TTC549 (cell line): ENCODE measurements around the gene SESN2.
"Not testable (repeated sequence)": the region's sequence is repeated elsewhere in the genome, so short reads cannot be mapped to it uniquely, and the experiment has no call there.

Experiments
- FAIRE-seq: peaks from 2 replicates; lab custom pipeline; 2012; peaks lifted over from hg19 to GRCh38; lab: Jason Lieb, UNC

Gene SESN2

DNA sequence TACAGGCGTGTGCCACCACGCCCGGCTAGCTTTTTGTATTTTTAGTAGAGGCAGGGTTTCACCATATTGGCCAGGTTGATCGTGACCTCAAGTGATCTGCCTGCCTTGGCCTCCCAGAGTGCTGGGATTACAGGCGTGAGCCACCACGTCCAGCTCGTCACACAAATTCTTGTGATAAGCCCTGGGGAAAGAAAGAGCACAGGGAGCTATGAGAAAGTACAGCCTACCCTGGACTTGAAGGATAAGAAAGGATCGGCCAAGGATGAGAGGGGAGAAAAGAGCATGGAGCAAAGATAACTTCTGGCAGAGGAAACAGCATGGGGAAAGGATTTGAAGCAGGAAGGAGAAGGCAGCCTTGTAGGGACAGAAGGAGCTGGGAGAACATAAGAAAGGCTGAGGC, 29.2 kb downstream of the SESN2 start:
- FAIRE-seq: no peak

DNA sequence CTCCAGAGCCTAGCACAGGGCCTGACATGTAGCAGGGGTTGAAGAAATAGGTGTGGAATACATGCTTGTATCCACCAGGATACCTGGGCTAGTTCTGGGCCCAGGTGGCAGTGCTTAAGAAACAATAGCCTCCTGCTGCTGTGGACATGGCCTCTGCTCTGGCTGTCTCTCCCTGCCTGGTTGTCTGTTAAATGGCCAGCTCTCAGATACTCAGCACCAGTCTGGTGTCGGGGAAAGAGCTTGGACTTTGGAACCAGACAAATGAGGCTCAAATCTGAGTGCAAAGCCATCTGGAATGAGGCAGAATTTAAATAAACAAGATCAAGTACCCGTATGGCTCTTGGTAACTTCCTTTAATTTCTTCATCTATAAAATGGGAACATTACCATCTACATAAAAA, 31.5 kb downstream of the SESN2 start:
- no peak for FAIRE-seq

DNA sequence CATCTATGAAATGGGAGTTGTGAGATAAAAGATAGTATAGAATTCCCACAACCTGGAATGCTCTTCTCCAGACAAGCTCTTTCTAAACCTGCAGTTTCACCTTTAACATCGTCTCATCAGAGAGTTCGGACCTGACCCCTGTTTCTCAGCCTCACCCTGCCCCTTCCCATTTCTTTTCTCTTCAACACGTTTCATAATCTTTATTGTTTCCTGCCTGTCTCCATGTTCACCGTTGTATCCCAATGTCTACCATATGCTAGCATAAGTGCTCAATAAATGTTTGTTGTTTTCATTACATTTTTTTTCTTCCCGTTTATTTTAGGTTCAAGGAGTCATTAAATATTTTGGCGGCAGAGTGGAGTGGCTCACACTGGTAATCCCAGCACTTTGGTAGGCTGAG, 32.4 kb downstream of the SESN2 start:
- FAIRE-seq: no peak

DNA sequence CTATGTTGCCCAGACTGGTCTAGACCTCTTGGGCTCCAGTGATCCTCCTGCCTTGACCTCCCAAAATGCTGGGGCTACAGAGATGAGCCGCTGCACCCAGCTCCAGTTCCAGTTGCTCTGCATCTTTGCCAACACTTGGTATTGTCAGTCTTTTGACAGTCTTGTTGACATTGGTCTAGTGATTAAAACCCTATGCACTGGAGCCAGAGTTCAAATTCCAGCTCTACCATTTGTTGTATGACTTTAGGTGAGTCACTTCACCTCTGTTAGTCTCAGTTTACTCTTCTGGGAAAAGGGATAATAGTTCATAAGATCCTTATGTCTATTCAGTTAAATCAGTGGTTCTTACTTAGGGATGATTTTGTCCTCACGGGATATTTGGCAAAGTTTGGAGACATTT, 36.6 kb downstream of the SESN2 start:
- FAIRE-seq: no peak

DNA sequence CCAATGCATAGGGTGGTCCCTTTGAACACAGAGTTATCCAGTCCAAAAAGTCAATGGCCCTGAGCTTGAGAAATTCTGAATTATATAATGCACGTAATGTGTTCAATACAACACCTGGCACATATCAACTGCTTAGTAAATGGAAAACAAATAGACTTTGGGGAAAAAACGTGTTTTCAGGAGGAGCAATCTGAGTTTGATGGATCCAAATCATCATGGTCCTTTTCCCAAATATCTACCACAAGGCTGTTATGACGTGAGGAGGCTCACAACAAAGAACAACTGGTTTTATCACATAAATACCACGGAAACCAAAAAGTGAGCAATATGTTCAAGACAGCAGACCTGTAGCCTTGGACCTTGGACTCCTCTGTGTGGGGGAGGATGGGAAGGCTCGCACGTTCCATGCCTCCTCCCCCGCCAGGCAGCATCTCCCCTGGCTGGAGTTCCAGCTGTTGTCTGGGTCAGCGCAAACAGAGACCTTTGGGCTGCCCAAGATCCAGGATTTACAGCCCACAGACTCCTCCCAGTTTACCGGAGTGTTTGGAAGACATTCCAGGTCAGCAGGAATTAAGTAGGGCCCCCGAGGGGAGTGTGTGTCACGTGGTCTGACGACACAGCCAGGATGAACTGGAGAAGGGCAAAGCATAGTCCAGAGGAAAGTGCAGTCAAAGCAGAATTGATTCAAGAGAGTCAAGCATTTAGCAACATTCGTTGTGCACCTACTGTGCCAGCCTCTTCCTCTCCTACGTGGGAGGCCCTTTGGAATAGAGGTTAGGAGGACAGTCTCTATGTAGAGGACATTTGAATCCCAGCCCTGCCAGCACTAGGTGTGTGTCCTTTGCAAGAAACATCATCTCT, 37.3 kb downstream of the SESN2 start:
- no peak for FAIRE-seq

DNA sequence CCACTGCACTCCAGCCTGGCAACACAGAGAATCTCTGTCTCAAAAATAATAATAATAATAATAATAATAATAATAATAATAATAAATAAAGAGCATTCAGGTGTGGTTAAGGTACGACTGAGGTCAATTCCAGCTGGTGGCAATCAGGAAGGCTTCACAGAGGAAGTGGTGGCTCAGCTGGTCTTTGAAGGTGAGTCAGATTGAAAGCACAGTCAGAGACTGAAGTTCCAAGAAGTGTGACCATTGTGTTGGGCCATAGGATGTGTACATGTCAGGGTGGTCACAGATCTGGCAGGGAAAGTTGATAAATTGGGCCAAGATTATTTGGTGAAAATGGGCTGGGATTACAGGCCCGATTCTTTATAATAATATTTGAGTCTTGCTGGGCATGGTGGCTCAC, 38.5 kb downstream of the SESN2 start:
- FAIRE-seq: no peak

DNA sequence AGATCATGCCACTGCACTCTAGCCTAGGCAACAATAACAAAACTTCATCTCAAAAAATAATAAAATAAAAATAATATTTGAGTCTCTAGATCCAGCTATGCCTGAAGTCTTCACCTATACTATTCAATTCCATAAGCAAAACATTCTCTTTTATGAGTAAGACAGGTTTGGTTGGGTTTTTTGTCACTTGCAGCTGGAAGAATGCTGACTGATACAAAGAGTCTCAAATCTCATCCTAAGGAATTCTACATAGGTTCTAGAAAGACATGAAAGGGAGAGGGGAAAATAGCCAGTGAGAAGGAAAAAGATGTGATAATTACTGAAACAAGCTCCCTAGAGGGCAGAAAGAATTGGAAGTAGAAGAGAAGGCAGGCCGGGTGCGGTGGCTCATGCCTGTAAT, 39.1 kb downstream of the SESN2 start:
- no peak for FAIRE-seq

DNA sequence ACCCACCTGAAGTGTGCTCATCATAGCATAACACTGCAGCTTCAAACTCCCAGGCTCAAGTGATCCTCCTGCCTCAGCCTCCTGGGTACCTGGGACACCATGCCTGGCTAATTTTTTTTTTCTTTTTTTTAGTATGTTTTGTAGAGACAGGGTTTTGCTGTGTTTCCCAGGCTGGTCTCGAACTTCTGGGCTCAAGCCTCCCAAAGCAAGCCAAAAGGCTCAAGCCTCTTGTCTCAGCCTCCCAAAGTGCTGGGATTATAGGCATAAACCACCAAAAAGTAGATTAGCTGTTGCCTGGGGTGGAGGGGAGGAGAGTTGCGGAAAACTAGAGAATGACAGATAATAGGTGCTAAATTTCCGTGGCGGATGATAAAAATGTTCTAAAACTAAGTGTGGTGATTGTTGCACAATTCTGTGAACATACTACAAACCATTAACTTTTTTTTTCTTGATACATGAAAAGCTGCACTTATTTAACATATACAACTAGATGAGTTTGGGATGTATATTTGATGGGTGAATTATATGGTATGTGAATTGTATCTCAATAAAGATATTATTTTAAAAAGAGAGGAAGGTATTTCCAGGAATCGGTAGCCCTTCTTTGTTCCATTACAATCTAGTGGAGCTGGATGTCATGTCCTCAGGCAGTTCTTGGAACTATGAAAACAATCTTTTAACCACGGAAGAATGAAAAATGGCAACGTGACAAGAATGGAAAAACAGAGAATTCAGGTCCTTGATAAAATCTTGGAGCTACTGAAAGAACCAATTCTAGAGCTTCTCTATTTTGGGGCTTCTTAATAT, 42.3 kb downstream of the SESN2 start:
- FAIRE-seq: no peak

DNA sequence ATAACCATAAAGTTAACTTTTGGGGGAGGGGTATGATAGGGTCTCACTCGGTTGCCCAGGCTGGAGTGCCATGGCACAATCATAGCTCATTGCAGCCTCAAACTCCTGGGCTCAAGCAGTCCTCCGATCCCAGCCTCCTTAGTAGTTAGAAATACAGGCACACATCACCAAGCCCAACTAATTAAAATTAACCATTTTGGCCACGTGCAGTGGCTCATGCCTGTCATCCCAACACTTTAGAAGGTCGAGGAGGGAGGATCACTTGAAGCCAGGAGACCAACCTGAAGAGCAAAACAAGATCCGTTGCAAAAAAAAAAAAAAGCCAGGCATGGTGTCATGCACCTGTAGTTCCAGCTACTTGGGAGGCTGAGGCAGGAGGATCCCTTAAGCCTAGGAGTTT, 42.9 kb downstream of the SESN2 start:
- no peak for FAIRE-seq

DNA sequence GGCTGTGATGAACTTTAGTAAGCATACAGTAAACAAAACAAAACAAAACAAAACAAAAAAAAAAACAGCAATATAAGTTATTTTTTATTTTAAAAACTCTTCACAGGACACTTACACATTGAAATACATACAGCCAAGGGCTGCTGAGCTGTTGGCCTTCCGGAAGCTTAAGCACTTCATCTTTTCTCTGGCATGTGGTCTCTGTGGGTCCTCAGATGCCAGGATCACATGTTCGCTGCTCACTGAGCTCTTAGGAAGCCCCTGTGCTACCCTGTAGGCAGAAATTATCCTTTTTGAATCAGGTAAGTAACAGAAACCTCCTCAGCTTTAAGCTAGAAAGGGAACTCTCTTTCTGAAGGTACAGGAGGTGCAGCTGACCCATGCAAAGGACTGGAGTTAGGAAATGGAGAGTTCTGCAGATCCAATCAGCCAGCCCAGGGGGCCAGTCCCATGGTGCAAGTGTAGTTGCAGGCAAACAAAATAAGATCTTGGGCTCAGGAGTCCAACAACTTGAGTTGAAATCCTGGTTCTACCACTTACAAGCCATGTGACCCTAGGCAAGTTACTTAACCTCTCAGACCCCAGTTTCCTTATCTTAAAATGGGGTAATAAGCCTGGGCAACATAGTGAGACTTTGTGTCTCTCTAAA, 47.1 kb downstream of the SESN2 start:
- FAIRE-seq: no peak

DNA sequence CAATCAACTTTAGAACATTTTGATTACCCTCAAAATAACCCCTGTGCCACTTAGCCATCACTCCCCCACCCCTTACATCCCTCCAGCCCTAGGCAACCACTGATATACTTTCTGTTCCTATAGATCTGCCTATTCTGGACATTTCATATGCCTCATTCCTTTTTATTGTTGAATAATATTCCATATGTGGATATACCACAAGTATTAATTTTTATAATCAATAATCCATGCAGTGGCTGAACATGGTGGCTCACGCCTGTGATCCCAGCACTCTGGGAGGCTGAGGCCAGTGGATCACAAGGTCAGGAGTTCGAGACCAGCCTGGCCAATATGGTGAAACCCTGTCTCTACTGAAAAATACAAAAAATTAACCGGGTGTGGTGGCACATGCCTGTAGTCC, 49.4 kb downstream of the SESN2 start:
- no peak for FAIRE-seq

DNA sequence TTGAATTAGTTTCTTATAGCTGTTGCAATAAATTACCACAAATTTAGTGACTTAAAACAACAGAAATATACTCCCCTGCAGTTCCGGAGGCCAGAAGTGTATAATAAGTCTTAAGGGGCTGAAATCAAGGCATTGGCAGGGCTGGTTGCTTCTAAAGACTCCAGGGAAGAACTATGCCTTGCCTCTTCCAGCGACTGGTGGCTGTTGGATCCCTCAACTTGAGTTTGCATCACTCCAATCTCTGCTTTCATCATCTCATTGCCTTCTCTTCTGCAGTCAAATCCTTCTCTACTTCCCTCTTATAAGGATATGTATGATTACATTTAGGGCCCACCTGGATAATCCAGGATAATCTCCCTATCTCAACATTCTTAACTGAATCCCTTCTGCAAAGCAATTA, 50.4 kb downstream of the SESN2 start:
- no peak for FAIRE-seq

DNA sequence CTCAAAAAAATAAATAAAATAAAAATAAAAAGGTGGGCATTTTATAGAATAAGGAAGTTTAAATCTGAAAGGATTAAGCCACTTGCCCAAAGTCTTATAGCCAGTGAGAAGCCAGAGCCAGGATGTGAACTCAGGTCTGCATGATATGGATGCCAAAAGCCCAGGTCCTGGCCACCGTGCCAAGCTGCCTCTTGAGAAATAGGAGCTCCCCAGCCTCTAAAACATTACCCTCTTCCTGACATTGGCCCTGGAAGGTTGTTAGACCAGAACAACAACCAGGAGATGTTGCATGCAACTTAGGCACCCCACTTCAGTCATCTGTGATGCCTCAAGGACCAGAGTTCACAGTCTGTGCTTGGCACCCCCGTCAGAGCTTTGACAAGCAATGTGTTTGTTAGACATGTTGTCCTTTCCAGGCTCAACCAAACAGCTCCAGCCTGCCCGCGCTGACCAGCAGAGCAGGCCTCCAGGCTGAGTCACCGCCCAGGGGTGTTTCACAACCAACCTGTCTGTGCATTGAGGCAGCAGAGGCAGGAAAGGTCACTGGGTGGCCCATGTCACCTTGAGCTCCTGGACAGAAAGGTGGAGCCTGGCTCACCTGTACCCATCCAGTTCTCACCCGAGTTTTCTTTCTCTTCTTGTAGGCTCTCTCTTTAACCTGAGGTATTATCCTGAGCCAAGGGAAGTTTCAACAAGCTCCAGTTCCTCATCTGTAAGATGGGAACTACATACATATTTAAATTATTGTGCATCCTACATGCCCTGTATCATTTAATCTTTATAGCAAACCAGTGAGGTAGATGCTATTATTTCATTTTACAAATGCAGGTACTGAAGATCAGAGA, 54.6 kb downstream of the SESN2 start:
- FAIRE-seq: no peak

DNA sequence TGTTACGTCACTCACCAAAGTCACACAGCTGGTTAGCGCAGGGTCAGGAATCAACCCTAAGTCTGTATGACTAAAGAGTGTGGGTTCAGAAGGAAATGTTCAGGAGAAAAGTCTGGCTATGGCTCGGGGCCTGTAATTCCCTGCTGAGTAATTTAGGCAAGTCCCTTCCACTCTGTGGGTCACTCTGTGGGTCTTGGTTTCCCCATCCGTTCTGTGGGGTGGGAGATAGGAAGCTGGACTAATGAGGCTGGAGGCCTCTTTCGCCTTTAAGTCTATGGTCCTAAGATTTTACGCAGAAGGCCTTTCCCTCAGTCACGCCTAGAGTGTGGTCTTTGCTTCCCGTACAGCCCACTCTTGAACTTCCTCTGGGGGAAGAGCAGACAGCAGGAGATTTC, 55.2 kb downstream of the SESN2 start:
- FAIRE-seq: no peak

DNA sequence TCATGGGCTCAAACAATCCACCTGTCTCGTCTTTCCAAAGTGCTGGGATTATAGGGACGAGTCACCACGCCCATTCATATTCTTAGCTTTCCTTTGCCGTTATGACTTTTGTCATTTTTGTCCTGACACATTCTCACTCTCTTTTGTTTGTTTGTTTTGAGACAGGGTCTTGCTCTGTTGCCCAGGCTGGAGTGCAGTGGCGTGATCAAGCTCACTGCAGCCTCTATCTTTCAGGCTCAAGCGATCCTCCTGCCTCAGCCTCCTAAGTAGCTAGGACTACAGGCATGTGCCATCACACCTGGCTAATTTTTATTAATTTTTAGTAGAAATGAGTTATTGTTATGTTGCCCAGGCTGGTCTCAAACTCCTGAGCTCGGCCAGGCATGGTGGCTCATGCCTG, 57.7 kb downstream of the SESN2 start:
- FAIRE-seq: no peak

DNA sequence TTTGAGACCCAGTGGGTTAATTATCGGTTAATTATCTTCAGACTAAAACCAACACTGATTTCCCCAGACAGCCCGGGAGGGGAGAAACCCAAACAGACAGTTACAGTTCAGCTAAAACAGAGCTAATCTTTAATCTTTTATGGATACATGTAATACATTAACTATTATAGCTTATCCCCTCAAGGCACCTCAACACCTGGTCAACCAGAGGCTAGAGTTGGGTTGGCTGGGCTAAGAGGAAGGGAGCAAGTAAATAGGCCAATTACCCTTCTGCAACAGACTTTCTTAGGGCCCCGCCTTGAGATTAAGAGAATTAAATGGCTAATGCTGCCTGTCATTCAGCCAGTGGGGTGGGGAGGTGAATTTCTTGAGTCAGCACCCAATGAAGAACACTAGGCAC, 62.9 kb downstream of the SESN2 start:
- no peak for FAIRE-seq

DNA sequence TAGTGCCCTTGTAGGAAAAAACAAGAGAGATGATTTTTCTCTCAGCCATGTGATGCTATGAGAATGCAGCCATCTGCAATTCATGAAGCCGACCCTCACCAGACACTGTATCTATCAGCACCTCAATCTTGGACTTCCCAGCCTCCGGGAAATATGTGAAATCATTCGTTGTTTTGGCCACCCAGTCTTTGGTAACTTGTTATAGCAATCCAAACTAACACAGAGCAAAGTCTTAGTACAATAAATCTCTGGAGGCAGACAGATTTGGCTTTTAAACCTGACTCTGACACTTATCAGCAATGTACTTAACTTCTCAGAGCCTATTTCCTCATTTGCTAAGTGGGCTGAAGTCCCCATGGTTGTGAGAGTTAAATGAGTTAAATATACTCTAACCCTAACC, 64.4 kb downstream of the SESN2 start:
- no peak for FAIRE-seq

DNA sequence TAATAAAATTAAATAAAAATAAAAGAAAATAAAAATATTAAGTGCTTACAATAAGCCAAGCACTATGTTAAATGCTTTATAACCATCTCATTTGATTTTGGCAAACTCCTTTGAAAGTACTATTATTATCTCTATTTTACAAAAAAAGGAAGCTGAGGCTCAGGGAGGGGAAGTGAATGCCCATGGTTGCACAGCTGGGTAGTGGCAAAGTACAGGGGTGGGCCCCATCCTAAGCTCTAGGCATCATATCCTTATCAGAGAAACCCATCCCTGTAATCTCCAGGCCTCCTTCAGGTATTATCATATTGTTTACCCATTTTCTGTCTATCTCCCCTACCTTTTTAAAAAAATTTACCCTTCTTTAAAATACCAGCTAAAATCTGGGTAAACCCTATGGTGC, 67.2 kb downstream of the SESN2 start:
- FAIRE-seq: no peak

DNA sequence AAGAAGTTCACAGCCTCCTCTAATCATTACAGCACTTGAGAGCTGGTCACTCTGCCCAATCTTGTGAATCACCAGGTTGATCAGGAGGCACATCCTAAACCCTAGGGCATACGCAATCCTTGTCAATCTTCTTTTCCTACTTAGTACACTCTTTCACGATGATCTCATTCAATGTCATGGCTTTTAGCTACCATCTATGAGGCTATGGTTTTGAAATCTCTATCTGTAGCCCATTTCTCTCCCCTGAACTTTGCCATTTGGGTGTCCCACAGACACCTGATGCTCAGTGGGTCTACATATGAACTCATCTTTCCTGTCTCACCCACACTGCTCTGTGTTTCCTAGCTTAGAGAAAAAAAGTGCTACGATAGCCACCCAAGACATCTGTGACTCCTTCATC, 67.7 kb downstream of the SESN2 start:
- FAIRE-seq: no peak

DNA sequence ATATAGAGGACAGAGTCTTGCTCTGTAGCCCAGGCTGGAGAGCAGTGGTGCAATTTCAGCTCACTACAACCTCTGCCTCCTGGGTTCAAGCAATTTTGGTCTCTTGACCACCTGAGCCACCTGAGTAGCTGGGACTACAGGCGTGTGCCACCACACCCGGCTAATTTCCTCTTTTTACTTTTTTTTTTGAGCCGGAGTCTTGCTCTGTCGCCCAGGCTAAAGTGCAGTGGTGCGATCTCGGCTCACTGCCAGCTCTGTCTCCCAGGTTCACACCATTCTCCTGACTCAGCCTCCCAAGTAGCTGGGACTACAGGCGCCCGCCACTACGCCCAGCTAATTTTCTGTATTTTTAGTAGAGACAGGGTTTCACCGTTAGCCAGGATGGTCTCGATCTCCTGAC, 68.1 kb downstream of the SESN2 start:
- not testable (repeated sequence) for FAIRE-seq

DNA sequence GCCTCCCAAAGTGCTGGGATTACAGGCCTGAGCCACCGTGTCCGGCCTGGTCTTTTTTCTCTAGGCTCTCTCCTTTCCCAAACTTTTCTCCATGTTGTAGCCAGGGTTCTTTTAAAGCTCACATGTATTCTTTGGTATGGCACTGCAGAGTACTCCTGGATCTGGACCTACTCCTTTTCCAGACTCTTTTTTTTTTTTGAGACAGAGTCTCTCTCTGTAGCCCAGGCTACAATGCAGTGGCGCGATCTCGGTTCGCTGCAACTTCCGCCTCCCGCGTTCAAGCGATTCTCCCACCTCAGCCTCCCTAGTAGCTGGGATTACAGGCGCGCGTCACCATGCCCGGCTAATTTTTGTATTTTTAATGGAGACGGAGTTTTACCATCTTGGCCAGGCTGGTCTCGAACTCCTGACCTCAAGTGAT, 68.9 kb downstream of the SESN2 start:
- no peak for FAIRE-seq
